Activated CD4-positive, alpha-beta T cell treated with anti-CD3 and anti-CD28 coated beads, Interleukin-2, amount 50 U/mL, for 16 hours (primary cell): ENCODE results near the gene DCN.
"Not testable (repeated sequence)": the region's sequence is repeated elsewhere in the genome, so short reads cannot be mapped to it uniquely, and the experiment has no call there.

Experiments used
- DNase-seq: peaks from one replicate; pipeline ENCODE4 v3.0.0-alpha.2; 2020

Gene DCN, protein sequence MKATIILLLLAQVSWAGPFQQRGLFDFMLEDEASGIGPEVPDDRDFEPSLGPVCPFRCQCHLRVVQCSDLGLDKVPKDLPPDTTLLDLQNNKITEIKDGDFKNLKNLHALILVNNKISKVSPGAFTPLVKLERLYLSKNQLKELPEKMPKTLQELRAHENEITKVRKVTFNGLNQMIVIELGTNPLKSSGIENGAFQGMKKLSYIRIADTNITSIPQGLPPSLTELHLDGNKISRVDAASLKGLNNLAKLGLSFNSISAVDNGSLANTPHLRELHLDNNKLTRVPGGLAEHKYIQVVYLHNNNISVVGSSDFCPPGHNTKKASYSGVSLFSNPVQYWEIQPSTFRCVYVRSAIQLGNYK

GRCh38 chr12:91182636-91183455 lies at the start of gene DCN:
TSS of gene DCN (minus strand) at chr12:91182817. CDS start at chr12:91178552, 4,265 bp downstream.
- no peak for DNase-seq

DNA sequence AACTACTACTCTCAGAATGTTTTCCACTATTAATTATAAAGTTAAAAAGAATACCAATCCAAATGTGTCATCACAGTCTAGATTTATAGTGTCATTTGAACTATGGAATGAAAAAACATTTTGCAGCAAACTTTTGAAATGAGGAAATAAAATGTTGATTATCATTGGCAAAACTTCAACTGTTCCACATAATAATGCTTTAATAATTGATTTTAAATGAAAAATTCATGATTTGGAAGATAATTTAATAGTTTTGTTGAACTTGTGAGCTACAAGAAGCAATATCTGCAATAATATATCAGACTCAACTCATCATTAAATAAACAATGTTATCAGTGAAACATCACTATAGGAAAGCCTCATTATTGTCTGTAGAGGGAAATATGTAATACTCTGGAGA lies 48.2 kb upstream of the DCN start:
- no peak for DNase-seq

GRCh38 chr12:91226951-91227350 lies 44.3 kb upstream of the DCN start:
- DNase-seq: no peak

DNA sequence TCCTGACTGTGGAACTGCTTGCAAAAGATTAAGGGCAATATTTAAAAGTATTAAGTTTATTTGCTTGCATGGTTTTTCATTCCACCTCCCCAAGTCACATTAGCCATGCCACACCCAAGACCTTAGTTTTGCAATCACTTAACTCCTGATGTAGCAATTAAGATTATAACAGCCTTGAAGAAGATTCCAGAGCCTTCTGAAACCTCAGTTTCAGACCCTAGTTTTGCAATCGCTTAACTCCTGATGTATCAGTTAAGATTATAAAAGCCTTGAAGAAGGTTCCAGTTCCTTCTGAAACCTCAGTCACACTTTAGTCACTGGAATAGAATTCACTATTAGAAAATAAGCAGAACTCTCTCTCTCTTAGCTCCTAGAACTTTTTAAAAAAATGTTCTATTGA lies 42.7 kb upstream of the DCN start:
- no peak for DNase-seq

DNA sequence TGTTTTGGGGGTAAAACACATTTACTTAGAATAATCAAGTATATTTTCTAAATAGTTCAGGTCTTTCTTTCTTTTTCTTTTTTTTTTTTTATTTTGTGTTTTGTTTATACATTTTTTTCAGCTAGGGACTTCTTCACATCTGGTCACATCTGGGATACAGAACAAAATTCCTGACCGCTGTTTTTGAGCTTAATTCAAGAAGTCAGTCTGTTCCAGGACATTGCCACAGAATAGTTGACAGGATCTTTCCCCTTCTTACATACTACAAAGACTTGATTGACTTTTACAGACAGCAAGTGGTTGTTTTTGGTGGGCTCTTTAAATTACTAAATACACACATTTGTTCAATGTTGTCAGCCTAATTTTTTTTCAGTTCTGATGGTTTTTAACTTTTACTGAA lies 41.8 kb upstream of the DCN start:
- DNase-seq: no peak

DNA sequence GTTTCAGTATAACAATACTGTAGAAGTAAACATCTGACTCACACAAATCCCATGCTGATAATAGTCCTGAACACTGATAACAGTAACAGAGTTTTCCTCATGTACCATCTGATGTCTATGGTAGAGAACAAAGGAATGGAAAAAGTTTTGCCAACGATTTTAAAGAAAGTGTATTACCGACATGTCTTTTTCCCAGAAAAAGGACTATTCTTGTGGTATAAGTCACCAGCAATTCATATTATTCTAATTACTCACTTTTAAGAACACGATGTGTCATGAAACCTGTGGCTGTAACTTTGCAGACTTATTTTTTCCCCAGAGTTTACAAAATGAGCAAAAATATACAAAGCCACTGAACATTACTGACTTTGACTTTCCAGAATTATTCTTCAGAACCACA lies 40.1 kb upstream of the DCN start:
- DNase-seq: no peak

DNA sequence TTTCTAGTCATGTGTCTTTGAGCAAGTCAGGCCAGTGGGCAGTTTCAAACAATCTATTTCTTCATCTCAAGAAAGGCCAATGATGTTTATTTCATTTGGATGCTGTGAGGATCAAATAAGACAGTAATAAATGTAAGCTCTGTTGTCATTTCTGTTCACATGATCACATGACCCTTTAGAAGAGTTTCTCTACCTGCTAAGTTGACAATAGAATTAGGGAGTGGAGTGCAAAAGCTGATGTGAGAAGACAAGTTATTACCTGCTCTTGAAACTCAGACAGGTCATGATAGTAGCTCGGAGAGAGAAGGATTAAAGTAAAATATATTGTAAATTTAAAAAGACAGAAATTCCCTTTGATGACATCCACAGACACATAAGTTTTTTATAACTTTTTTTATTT lies 37.3 kb upstream of the DCN start:
- no peak for DNase-seq

DNA sequence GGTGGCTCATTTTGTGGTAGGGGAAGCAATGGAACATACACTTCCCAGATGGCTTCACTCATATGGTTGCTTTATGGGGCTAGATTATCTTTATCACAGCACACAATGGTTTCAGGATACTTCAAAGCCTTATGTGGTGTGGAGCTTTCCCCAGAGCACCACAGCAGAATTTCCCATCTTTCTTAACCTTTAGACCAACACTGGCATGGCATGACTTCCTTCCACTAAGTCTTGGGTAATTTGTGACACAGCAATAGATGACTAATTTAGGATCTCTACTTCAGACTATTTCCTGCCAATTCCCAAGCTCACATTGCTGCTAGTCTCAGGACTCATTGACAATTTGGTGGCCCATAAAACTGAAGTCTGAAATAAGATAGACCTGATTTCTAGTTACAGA lies 36.9 kb upstream of the DCN start:
- no peak for DNase-seq

DNA sequence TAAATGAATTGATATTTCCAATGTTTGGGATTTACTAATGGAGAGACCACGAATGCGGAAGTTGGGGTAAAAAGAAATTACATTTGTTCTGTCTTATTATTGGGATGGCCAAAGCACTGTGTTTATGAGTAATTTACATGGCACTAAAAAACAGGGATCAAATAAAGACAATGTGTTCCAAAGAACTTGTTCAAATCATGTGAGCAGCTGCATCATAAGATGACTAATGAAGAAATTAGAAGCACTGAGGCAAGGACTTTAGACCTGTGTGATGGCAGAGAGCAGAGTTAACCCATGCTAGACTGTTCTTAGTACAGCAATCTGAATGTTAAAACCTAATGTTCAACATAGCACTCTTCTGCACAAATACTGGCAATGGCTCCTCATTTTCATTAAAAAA lies 34.3 kb upstream of the DCN start:
- DNase-seq: no peak

DNA sequence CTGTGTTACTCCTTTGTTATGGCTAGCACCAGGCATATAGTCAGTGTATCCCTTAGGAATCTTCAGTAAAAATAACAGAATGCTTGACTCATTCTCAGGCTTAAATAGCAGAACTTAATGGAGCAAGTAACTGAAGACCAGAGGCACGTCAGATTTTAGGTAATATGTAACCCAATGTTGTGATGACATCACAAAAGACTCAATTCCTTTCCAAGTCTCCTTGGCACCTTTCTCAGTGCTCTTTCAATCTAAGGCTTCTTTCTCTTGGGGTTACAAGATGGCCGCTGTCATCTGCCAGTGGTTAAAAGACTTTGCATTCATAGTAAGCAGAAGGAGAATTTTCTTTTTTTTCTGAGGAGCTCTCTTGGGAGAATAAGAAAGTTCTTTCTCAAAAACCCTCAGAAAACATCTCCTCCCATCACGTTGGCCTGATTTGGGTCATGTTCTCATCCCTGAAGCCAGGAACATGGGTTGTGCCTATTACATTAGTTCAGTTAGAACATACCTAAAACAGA lies 33.4 kb upstream of the DCN start:
- no peak for DNase-seq

- DNase-seq: no peak
Observed at GRCh38 chr12:91211866-91212265, 29.2 kb upstream of the DCN start.

DNA sequence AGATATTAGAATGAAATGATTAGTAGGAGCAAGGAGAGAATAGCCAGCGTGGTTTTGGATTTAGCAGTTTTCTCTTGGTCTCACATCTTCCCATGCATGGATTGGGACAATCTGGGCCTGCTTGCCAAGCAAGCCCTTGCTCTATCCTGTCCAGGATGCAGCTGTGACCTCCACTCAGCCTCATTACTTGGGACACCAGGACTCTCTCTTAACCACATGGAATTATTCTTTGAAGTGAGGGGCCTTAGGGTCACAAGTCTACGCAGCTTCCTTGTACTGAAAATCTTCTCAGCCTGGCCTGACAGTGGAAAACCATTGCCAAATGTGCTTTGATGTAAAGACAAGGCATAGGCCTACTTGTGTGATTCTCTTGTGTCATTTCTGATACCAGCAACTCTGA lies 28.0 kb upstream of the DCN start:
- DNase-seq: no peak

DNA sequence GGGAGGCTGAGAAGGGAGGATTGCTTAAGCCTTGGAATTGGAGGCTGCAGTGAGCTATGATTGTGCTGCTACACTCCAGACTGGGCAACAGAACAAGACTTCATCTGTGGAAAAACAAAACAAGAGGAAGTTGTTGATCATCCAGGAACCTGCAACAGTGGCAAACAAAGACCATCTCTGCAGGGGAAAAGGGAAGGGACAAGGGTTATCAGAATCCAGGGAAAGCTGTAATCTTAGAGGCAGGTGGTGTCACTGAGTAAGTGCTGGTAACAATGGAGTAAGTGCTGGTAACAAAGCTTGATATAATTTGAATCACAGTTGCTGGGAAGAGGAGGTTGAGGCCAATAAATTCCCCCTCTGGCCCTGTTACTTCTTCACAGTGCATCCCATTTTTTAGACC lies 27.5 kb upstream of the DCN start:
- DNase-seq: no peak

DNA sequence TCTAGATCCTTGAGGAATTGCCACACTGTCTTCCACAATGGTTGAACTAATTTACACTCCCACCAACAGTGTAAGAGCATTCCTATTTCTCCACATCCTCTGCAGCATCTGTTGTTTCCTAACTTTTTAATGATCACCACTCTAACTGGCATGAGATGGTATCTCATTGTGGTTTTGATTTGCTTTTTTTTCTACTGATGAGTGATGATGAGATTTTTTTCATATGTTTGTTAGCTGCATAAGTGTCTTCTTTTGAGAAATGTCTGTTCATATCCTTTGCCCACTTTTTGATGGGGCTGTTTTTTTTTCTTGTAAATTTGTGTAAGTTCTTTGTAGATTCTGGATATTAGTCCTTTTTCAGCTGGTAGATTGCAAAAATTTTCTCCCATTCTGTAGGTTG lies 24.7 kb upstream of the DCN start:
- DNase-seq: not testable (repeated sequence)

DNA sequence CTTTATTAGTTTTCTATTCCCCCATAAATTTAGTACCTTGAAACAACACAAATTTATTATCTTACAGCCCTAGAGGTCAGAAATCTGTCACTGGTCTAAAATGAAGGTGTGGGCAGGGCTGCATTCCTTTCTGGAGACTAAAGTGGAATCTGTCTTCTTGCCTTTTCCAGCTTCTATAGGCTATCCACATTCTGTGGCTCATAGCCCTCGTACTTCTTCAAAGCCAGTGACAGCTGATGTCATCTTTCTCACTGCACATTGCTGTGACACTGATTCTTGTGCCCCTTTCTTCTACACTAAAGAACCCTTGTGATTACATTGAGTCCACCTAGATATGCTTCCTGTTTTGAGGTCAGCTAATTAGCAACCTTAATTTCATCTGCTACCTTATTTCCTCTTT lies 23.2 kb upstream of the DCN start:
- no peak for DNase-seq

DNA sequence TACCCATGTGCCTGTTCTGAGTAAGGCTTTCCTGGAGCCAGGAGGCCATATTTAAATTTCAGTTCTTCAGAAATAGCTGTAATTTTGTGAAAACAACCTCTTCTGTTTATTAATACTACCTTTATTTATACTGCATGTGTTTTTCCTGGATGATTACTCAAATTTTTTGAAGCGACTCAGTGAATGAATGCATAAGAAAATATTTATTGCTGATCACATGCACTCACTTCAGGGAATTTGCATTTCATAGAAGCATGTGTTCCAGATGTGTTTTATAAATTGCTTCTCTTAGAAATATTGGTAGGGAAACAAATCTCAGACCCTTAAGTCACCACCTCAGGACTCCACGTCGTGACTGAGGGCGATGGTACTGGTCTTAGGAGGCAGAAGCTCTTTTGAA lies 21.8 kb upstream of the DCN start:
- no peak for DNase-seq

GRCh38 chr12:91203610-91204009 lies 21.0 kb upstream of the DCN start:
- no peak for DNase-seq

- DNase-seq: no peak
Observed at GRCh38 chr12:91202390-91202789, 19.8 kb upstream of the DCN start.

- no peak for DNase-seq
Observed at GRCh38 chr12:91196436-91196835, 13.8 kb upstream of the DCN start.

DNA sequence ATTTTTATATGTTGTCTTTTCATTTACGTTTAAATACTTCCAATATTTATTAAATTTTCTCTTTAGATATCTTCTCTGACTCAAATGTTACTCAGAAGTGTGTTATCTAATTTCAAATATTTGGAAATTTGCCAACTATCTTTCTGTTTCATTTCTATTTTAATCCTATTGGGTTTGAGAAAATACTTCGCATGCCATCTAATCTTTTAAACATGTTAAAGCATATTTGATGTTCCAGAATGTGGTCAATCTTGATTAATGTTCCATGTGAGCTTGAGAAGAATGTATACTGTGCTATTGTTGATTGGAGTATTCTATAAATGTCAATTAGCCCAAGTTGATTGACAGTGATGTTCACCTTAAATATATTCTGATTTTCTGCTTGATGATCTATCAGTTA lies 11.9 kb upstream of the DCN start:
- no peak for DNase-seq

DNA sequence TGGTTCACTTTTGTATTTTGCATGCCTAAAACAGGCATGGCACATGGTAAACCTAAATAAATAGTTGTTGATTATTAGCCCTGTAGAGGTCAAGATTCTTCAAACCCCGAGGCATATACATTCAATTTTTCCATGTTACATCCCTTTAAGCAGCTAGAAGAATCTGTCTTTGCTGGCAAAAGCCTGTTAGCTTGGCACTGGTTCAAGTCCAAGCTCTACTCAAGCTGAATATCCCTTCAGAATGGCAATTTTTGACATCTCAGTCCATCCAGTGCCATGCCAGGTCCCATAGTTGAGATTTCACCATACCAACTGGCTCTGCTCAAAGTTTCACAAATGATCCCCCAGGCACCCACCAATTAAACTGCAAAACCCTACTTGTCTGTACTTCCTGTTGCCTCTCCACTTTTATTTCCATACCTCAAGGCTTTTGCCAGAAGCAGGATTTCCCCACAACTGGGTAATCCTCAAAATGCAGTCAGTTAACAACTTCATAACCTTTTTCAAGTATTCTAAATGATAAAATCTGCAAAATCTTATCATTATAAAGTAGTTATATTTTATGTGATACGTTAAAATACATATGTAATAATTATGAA lies 9.0 kb upstream of the DCN start:
- no peak for DNase-seq

GRCh38 chr12:91189516-91189915 lies 6.9 kb upstream of the DCN start:
- no peak for DNase-seq

DNA sequence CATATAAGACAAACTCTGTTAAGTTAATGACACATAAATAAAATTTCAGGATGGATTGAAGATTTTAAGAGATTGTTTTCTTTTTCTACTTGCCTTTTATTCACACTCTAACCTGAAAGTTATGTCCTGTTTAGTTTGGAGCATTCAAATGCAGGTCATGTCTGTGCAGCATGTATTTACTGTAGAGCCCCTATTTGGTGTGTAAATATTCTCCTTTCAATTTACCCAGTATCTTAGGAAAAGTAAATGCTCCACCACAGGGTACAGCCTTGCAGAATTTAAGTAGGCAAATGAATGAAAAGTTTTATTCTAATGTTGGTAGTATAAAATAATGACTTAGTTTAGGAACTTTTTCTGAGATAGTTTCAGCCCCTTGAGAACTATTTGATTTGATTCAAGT lies 6.2 kb upstream of the DCN start:
- DNase-seq: no peak

GRCh38 chr12:91186156-91186555 lies 3.5 kb upstream of the DCN start:
- DNase-seq: no peak
